Endothelial cell of umbilical vein (primary cell): ENCODE results near the gene ALOXE3.

Experiments
- MYC ChIP-seq: IDR thresholded peaks from one replicate; pipeline ENCODE4 v1.6.1; 2011; ENCODE audit warnings: mild to moderate bottlenecking, low read depth, low read length
- POLR2A ChIP-seq: IDR thresholded peaks from 2 replicates; pipeline ENCODE4 v1.6.1; 2012; ENCODE audit warnings: low read depth, mild to moderate bottlenecking, control low read depth, low read length
- TF ChIP-seq, protein P1 (sequence below): IDR thresholded peaks from 2 replicates; pipeline ENCODE4 v1.6.1; 2011; ENCODE audit not compliant: insufficient read depth, insufficient read length
- TF ChIP-seq, protein P2 (sequence below), 2 donors: IDR thresholded peaks; 1 replicate in 1 of 2; 2 replicates in 1 of 2; pipeline ENCODE4 v1.5.1; 2011; ENCODE audit warnings: low read length in 2 of 2, mild to moderate bottlenecking in 2 of 2, moderate library complexity in 2 of 2, control low read depth in 1 of 2, inconsistent platforms in 1 of 2, low read depth in 1 of 2; ENCODE audit not compliant: insufficient read depth in 1 of 2; ENCODE audit errors: extremely low read depth in 1 of 2

DNA sequence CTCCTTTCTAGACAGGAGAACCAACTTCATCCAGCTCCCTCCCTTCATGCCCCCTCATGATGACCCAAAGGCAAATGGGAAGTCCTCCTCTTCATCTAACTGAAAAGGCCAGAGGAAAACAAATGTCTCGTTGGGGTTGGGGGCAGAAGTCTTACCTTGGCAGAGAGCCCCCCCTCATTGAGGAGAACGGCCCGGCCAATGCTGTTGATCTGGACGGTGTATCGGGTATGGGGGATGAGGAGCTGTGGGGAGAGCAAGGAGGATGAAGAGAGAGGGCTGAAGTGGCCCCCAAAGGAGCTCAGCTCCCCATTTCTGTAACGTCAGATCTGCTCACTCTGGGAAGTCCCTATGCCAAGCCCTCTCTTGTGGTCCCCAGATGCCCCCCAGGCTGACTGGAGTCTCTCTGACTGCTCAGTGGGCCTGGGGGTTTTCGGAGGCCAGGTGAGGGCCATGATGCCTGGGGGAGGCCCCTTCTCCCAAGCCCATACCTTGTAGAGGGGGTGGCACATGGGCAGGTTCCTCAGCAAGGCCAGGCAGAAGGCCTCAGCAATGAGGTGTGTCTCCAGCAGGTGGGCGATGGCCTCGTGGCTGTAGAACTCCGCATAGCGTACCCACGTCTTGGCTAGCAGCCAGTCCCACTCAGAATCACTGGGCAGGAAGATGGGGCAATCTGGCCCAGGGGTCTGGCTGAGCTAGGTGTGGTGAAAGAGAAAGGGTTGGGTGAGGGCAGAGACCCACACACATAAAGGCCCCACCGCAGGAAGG, 41.6 kb downstream of the ALOXE3 start:
- TF ChIP-seq, protein P1, sequence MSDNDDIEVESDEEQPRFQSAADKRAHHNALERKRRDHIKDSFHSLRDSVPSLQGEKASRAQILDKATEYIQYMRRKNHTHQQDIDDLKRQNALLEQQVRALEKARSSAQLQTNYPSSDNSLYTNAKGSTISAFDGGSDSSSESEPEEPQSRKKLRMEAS: no peak
- no peak for TF ChIP-seq MYC
- TF ChIP-seq, protein P2, sequence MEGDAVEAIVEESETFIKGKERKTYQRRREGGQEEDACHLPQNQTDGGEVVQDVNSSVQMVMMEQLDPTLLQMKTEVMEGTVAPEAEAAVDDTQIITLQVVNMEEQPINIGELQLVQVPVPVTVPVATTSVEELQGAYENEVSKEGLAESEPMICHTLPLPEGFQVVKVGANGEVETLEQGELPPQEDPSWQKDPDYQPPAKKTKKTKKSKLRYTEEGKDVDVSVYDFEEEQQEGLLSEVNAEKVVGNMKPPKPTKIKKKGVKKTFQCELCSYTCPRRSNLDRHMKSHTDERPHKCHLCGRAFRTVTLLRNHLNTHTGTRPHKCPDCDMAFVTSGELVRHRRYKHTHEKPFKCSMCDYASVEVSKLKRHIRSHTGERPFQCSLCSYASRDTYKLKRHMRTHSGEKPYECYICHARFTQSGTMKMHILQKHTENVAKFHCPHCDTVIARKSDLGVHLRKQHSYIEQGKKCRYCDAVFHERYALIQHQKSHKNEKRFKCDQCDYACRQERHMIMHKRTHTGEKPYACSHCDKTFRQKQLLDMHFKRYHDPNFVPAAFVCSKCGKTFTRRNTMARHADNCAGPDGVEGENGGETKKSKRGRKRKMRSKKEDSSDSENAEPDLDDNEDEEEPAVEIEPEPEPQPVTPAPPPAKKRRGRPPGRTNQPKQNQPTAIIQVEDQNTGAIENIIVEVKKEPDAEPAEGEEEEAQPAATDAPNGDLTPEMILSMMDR (IDR thresholded peaks at IDR 0.05; ENCODE audit: extremely low read depth in 1 of 2, insufficient read depth in 1 of 2, low read depth in 1 of 2, low read length in 2 of 2): no peak
- no peak for TF ChIP-seq POLR2A
